ES-I3 (cell line): ENCODE measurements around the gene AMBP.
"Not testable (repeated sequence)": the region's sequence is repeated elsewhere in the genome, so short reads cannot be mapped to it uniquely, and the experiment has no call there.

Source experiments
- H3K36me3 ChIP-seq: 2 replicates; pipeline ENCODE4 v1.6.1; 2013; ENCODE audit warnings: mild to moderate bottlenecking, low read length, control low read depth, moderate library complexity; ENCODE audit not compliant: insufficient read depth
- H3K4me1 ChIP-seq: 2 replicates; pipeline ENCODE4 v1.6.1; 2013; ENCODE audit warnings: mild to moderate bottlenecking, control low read depth, low read length; ENCODE audit not compliant: insufficient read depth
- H3K9ac ChIP-seq: 2 replicates; pipeline ENCODE4 v1.6.1; 2013; ENCODE audit warnings: low read depth, mild to moderate bottlenecking, low read length, moderate library complexity
- H3K9me3 ChIP-seq: 2 replicates; pipeline ENCODE4 v1.6.1; 2013; ENCODE audit warnings: mild to moderate bottlenecking, low read length, moderate library complexity; ENCODE audit not compliant: control insufficient read depth, insufficient read depth

Gene AMBP

GRCh38 chr9:114089206-114089840 is 11.2 kb upstream of the AMBP start:
- Histone ChIP-seq H3K9me3 (no peaks in the 10 kb centered on the region), H3K36me3 (no peaks in the 10 kb centered on the region), H3K9ac (no peak overlapping the region), H3K4me1 (no peaks in the 10 kb centered on the region)

DNA sequence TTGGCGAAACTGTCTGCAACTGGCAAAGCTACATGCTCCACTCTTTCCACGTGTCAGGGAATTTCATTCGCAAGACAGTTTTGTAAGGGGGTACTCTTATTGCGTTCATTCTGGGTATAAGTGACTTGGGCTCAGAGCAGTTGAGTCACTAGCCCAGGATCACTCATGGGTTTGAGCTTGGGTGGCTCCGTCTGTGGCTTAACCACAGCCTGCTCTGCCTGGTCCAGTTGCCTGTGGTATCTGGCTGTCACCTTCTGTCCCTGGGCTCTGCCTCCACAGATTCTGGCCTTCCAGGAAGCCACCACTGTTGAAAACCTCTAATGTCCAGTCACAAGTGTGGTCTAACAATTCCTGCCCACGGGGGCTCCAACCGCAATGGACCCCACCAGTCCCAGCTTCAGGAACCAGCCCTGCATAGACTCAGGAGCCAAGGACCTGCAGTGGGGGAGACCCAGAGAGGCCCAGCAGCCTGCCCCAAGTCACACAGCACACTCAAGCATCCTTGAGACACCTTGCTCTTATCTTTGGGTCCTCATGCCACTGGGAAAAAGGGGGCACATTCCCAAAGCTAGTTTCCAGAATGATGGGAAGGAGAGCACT is 10.6 kb upstream of the AMBP start:
- no peaks in the 10 kb centered on the region for H3K9me3 ChIP-seq
- H3K9ac ChIP-seq = no peak overlapping the region
- H3K4me1 ChIP-seq = no peaks in the 10 kb centered on the region
- H3K36me3 ChIP-seq = no peaks in the 10 kb centered on the region

GRCh38 chr9:114087721-114088120 is 9.6 kb upstream of the AMBP start:
- Histone ChIP-seq H3K9ac (no peak overlapping the region), H3K4me1 (no peaks in the 10 kb centered on the region), H3K9me3 (no peaks in the 10 kb centered on the region), H3K36me3 (no peaks in the 10 kb centered on the region)

GRCh38 chr9:114086607-114087006 is 8.5 kb upstream of the AMBP start:
- Histone ChIP-seq H3K36me3 (no peaks in the 10 kb centered on the region), H3K9ac (no peak overlapping the region), H3K9me3 (no peaks in the 10 kb centered on the region), H3K4me1 (no peaks in the 10 kb centered on the region)

GRCh38 chr9:114086009-114086408 is 7.9 kb upstream of the AMBP start:
- H3K4me1 ChIP-seq = no peaks in the 10 kb centered on the region
- H3K9ac ChIP-seq = no peak overlapping the region
- H3K36me3 ChIP-seq = no peaks in the 10 kb centered on the region
- no peaks in the 10 kb centered on the region for H3K9me3 ChIP-seq

DNA sequence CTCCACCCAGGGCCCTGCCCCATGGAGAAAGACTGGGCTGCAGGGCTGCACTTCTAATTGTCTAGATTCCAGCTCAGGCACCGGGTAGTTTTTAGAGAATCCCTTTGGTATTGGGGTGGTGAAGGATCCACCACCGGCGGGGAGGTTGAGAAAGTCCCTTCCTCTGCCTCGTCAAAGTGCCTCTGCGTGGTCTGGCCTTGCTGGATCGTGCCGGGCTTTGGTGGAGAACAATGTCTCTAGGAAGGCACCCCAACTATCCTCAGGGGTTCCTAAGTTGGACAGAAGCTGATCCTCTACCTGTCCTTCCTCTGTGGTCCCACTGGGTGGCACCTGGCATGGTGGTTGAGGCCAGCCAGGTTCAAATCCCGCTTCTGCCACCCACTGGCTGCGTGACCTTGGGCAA is 7.3 kb upstream of the AMBP start:
- no peaks in the 10 kb centered on the region for H3K9me3 ChIP-seq
- no peak overlapping the region for H3K9ac ChIP-seq
- H3K36me3 ChIP-seq = no peaks in the 10 kb centered on the region
- no peaks in the 10 kb centered on the region for H3K4me1 ChIP-seq

GRCh38 chr9:114084282-114085073 is 6.4 kb upstream of the AMBP start:
- H3K9ac ChIP-seq = no peak overlapping the region
- H3K36me3 ChIP-seq = no peaks in the 10 kb centered on the region
- H3K4me1 ChIP-seq = no peaks in the 10 kb centered on the region
- H3K9me3 ChIP-seq = no peaks in the 10 kb centered on the region

- H3K4me1 ChIP-seq = no peaks in the 10 kb centered on the region
- H3K9ac ChIP-seq = no peak overlapping the region
- no peaks in the 10 kb centered on the region for H3K36me3 ChIP-seq
- no peaks in the 10 kb centered on the region for H3K9me3 ChIP-seq
These were observed 5.6 kb upstream of the AMBP start for GRCh38 chr9:114083666-114084065.

DNA sequence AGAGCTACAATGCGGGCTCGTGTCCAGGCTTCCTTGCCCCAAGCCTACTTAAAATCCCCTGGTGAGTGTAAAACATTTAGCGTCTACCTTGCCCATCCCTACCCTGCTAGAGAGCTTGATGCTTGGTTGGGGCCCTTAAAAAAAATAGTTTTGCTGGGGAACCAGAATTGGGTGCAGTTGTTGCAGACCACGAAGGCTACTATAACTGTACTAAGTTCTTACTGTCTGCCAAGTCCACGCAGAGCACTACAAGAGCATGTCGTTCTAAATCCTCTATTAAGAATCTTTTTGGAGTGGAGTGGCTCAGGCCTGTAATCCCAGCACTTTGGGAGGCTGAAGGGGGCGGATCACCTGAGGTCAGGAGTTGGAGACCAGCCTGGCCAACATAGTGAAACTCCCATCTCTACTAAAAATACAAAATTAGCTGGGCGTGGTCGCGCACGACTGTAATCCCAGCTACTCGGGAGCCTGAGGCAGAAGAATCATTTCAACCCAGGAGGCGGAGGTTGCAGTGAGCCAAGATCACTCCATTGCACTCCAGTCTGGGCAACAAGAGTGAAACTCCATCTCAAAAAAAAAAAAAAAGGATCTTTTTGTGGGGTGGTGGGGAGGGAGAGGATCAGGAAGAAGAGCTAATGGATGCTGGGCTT is 4.8 kb upstream of the AMBP start:
- H3K9me3 ChIP-seq, H3K9ac ChIP-seq, H3K36me3 ChIP-seq, H3K4me1 ChIP-seq: not testable (repeated sequence)

DNA sequence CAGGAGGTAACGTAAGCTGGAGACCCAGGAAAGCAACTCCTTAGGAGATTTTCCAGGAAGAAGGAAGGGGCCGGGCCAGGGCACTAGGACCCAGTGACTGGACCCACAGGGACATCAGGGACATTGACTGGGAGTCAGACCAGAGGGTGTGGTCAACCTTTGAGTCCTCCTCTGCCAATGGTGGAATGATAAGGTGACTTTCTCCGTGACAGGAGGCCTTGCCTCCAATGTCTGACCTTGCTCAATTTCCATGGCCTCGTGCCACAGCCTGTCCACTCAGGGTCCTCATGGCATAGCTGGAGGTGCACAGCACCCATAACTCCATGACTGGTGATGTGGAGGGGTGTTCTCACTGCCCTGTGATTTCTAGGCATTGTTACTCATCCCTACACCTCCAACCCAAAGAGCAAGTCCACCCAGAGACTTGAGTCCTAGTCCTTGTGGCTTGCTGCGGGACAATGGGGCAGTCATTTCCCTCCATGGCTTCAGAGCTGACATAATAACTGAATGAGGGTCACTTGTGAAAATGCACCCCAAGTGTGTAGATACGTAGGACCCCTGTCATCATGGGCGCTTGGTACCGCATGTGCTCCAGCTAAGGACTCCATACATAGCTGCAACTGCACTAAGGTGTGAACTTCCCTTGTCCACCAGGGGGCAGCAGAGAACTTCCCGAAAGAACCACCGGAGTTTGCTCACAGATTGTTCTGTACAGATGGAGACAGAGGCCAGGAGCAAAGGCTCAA is 4.1 kb upstream of the AMBP start:
- H3K9me3 ChIP-seq = no peaks in the 10 kb centered on the region
- H3K36me3 ChIP-seq = no peaks in the 10 kb centered on the region
- no peaks in the 10 kb centered on the region for H3K4me1 ChIP-seq

DNA sequence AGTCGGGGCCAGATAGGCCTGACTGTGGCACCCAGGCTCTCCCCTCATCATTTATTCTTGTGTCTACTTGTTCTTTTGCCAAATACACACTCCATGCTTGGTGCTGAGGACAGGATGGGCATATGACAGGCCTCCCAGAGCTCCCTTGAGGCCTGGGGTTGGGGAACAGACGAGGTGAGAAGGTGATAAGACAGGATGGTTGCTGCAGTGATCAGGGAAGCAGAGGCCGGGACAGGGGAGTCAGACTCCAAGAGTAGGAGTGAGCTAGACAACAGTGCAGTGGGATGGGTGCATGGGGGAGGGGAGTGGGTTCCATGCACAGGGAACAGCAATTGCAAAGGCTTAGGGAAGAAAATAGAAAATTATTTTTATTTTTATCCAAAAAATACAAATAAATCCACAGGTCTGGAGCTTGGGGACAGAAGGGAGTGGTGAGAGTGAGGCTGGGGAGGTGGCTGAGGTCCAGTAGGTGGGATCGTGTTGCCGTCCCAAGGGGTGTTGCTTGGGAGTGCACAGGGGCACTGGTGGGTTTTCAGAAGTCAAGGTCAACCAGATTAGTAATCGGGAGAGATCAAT is 3.4 kb upstream of the AMBP start:
- Histone ChIP-seq H3K4me1 (no peaks in the 10 kb centered on the region), H3K9me3 (no peaks in the 10 kb centered on the region), H3K9ac (no peak overlapping the region), H3K36me3 (no peaks in the 10 kb centered on the region)

More for the DNA sequence above, 4.1 kb upstream of the AMBP start:
- no peak overlapping the region for H3K9ac ChIP-seq

DNA sequence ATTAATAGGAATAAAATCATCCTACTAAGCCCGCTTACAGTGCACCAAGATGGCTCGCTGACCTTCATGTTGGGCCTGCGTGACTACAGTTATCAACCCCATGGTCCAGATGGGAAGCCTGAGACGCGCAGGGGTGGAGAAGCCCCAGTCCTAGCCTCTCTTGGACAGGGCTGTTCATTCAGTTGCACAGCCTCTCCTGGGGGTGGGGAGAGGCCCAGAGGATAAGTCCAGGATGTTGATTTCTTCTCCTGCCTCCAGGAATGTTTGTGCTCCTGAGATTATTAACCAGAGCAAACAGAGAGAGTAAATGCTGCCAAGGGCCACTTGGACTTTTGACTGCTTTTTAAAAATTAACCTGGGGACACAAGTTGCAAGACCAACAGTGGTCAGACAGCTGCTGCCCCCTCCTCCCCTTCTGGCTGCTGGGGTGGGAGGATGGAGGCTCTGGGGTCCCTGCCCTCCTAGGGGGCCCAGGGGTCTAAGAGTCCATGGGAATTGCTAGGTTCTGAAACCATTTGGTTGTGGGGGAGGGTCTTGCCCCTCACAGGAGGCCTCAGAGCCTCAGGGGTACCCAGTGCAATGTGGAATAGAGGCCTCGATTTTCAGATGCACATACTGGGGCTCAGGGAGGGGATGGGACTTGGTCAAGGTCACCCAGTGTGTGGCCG is 2.8 kb upstream of the AMBP start:
- H3K36me3 ChIP-seq = no peaks in the 10 kb centered on the region
- no peak overlapping the region for H3K9ac ChIP-seq
- no peaks in the 10 kb centered on the region for H3K4me1 ChIP-seq
- H3K9me3 ChIP-seq = no peaks in the 10 kb centered on the region

DNA sequence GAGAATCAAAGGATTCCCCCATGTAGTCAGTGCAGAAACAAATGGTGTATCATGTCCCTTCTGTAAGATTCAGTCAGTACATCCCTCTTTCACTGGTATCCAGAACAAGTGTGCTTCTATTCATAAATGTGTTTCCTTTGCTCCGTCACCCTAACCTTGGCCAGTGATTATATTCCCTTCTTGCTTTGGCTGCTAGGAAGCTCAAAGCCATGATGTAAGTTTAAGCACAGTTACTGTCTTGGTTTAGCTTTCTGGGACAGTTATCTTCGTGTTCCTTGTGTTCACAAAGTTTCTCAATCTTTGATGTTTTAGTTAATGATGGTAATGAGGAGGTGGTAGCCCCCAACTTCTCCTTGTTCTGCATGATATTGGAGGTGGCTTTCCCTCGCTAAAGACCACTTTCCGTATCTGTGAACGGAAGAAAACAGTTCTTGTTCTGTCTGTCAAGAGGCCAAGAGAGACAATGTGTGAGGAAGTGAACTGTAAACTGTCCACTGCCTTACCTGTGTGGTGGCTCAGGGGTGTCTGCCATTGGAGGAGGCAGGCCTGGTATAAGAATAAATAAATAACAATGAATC is 2.2 kb upstream of the AMBP start:
- no peaks in the 10 kb centered on the region for H3K4me1 ChIP-seq
- H3K9me3 ChIP-seq = no peaks in the 10 kb centered on the region
- H3K9ac ChIP-seq = no peak overlapping the region
- H3K36me3 ChIP-seq = no peaks in the 10 kb centered on the region
